ENCODE results near the gene NEK6. TPM values are rescaled to one million over a fixed set of nuclear protein-coding genes. Genes with fewer than 3 reads are reported as not detected.

The NEK6 gene
- 18.7 and 25.6 TPM in 2 replicates for total RNA-seq

DNA sequence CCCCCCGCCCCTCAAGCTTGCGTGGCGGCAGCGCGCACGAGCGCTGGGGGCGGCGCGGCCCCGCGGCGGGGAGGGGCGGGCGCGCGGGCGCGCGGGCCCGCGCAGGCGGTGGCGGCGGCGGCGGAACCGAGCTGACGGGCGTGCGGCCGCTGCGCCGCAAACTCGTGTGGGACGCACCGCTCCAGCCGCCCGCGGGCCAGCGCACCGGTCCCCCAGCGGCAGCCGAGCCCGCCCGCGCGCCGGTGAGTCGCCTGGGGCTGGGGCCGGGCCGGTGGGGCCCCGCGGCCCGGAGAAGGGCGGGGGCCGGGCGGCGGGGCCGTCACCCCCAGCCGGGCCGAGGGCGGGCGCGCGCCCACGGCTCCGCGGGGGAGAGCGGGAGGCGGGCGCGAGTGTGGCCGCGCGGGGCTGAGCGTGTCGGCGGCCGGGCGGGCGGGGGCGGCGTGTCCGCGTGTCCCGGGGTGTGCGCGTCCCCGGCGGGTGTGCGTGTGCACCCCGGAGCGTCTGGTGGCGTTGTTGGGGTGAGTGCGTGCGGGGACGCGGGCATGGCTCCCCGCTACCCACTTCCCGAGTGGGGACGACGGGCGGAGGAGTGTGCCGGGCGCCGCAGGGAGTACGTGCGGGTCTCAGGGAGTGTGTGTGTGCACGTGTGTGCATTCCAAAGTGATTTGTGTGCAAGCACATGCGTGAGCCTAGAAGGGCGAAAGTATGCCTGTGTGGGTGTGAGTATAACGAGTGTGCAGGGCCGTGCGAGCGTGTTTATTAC lies at the start of gene NEK6:
NEK6 (plus strand) TSS at position 106 of the 763 bp plus-strand sequence. CDS start 44,016 bp downstream, outside the sequence.
- DNase-seq: peak; percentile 56

DNA sequence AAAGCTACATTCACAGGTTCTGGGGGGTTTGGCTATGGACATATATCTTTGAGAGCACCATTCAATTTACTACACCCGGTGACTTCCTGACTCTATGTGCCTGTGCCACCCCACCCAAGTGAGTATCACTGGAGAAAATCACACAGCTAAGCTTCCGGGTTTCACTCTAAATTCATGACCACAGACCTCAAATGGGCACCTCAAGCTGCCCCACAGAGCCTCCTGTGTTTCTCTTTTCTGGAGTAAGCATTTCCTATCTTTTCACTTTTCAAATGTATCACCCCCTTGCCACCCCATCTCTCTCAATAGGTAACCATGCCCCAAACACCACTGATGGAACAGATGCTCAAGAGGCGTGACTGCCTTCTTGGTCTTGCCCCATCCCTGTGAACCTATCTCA lies 49.2 kb upstream of the NEK6 start:
- no peak for DNase-seq

DNA sequence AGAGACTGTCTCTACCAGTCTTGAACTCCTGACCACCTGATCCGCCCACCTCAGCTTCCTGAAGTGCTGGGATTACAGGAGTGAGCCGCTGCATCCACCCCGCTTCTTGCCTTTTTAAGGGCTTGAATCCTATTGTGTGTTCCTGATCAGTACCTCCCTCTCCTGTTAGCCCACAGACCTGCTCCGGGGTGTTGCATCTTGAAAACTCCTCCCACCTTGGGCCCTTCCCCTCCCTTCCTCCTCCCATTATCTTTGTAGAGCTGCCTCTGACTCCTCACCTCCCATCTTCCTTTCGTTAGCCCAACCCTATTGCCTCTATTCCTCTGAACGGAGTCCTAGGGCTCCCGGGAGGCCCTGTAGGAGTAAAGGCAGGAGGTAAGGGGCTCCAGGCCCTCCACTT lies 48.5 kb upstream of the NEK6 start:
- no peak for DNase-seq

DNA sequence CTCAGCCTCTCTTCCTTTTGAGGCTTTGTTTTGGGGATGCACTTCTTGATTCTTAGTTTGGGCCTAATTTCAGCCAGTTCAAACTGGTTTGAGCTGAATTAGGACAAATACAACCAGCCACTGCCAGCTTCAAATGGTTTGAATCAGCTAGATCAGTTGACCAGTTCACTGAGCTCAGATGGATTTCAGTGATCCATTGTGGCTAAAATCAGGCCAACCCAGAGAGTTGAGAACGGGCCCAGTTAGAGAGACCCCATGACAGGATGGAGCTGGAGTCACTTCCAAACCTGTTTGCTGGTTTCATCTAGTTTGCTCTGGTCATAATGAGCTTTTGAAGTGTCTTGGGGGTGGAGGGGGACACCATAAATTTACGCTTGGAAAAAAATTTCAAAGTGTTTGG lies 48.0 kb upstream of the NEK6 start:
- DNase-seq: no peak

DNA sequence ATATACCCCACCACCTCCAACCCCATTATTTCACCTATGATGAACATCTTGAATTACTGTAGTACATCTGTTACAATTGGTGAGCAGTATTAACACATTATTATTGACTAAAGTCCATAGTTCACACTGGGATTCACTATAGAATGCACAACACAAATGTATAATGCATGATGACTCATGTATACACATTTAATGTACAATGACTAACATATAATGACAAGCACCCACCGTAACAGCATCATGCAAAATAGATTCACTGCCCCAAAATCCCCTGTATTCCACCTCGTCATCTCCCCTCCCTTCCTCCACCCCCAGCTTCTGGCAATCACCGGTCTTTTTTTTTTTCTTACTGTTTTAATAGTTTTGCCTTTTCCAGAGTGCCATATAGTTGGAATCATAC lies 47.1 kb upstream of the NEK6 start:
- DNase-seq: no peak

DNA sequence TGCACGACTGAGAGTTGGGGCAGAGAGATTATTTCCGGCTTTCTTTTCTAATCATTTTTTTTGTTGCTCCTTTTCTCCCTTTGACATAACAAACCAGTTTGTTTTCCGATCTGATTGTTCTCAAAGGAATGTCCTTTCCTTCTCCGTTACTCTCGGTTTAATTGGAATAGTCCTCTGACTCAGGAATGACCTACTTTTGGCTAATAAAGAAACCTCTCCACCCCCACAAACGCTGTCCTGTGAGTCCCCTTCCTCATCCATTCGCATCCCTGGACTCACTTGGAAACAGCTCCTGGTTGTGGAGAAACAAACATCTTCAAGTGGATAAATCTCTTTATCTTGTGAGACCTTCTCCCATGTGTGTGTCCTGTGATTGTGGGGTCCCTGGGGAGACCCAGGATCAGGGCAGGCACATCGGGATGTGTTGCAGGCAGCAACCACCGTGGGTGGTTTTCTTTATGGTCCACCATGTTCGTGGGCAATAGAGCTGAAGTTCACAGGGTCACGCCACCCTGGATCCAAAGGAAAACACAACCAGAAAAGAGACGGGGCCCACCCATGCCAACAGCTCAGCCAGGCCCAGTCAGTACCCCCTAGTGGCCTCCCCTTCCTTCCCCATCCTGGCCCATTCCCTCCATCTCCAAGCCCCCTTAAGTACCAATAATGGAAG lies 45.2 kb upstream of the NEK6 start:
- DNase-seq: peak; percentile 59

DNA sequence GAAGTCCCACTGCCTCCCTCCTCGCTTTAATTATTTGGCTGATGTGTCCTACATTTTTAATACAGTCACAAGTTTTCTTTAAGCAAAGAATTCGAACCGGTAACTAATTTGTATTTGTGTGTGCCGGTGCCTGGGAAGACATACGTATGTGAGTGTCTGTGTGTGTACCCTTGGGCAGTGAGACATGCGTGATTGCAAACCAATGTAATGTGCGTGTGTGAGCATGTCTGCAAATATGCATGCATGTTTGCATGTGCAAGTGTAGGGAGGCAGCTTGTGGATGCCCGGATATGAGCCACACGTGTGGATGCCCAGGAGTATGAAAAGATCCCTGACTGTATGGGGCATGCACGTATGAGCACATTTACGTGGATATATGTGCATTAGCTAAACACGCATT lies 44.4 kb upstream of the NEK6 start:
- DNase-seq: no peak

DNA sequence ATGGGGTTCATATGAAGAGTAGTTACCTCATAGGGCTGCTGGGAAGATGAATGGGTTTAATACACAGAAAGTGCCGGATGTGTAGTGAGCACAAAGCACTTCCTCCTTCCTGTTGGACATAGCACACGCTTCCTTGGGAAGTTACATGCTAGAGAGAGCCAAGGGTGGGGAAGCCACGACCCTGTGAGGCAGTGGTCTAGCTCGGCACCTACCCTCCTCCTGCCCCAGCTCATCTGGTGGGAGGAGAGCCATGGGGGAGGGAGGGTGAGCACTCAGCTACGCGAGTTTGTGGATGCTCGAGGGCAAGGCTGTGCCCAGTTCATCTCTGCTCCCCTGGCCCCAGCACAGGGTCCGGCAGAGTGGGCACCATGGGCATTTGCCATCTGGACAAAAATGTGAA lies 43.6 kb upstream of the NEK6 start:
- peak; percentile 46 for DNase-seq

DNA sequence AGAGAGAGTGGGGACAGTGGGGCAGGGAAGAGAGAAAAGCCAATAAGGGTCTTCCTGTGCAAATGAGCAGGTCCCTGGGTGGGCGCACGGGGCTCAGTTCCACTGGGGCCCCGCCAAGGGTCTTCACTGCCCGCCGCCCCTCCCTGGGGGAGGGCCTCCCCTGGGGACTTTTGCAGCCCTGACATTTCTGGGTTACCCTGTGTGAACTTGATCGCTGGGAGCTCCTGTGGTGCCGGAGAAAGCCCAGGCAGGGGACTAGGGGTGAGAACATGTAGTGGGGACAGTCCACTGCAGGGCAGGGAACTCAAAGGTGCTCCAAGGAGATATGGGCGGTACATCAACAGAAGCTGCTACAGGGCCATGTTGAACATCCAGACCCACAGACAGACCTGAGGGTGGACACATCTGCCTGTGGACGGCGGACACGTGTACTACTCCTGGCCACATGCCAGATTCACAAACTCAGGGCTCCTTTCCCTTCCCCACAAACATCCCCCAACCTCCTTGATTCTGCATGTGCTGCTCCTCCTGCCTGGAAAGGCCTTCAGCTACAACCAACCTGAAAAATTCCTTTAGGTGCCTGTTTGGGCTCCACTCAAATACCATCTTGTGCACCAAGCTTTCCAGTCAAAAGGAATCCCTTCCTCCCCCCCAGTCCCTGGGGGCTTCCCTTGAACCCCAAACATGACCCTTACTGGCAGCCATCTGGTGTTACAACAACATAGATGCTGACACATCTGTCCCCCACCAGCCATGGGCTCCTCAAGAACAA lies 43.0 kb upstream of the NEK6 start:
- DNase-seq: no peak

DNA sequence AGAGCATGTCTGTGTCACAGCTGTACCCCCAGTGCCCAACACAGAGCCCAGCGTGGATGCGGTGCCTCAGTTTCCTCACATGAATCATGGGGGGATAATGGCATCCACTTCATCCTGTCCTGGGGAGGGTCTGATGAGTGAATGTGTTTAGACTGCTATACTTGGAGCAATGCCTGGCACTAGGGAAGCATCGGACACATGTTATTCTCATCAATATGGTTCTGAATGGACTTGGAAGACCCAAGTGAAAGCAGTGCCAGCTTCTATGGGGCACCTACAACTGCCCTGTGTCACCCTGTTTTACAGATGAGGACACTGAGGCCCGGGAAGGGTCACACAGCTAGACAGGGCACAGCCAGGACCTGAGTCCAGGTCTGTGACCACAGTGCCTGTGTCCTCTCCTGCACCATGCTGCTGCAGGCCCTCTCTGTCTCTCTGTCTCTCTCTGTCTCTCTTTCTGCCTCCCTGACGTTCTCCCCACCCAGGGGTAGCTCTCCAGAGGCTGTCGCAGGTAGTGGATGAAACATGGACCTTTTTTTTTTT lies 42.3 kb upstream of the NEK6 start:
- DNase-seq: no peak

DNA sequence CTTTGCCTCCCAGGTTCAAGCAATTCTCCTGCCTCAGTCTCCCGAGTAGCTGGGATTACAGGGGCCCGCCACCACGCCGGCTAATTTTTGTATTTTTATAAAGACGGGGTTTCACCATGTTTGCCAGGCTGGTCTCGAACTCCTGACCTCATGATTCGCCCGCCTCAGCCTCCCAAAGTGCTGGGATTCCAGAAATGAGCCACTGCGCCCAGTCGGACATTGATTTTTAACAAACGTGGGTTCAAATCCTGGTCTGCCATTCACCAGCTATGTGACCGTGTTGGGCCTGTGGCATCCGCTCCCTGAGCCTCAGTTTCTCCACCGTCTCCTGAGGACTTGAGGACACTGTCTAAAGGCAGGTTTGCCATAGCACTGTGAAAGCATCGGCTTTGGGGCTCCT lies 41.8 kb upstream of the NEK6 start:
- DNase-seq: no peak

DNA sequence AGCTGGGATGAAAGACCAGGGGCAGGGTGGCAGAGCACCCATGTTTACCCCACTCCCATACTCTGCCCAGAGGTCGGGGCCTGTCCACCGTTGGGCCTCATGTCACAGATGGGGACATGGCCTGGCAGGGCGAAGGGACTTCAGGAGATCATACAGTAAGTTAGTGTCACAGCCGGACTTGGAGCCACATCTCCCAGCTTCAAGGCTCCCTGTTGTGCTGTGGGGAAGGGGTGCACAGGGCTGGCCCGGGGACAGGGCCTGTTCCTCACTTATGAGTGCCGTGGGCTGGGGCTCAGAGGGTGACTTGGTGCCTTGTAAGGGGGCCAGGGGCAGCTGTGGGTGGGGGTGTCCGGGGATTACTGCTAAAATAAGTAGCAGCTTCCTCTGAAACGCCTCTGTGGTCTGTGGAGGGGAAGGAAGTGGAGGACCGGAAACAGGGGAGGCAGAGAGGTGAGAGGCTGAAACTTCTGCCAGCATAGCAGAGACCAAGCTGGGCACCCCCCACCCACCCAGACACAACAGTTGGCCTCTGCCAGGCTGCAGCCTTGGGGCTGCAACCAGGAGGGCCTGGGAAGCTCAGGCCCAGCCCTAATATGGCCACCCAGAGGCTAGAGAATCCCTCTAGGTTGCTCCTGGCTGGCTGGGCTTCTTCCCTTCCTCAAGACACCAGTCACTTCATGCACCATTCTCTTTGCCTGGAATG lies 41.1 kb upstream of the NEK6 start:
- peak; percentile 34 for DNase-seq

DNA sequence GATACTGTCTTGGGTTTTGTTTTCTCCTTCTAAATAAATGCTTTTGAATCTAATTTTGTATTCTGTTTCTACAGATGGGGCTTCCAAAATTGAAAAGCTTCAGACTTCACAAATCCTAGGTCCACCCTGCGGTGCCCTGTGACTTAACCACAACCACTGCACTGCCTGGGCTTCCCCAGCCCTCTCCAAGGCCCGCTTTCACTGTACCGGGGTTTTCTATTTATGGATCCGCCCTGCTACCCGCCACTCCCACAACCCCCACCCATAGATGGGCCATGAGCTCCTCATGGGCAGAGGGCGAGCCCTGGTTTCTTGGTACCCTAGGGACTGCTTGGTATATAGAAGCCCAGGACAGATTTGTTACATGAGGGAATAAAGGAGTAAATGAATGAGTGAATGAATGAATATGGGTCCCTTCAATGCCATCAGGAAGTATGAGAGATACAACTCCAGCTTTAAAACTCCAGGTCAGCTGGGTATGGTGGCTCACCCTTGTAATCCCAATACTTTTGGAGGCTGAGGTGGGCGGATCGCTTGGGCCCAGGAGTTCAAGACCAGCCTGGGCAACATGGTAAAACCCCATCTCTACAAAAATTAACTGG lies 39.8 kb upstream of the NEK6 start:
- no peak for DNase-seq

DNA sequence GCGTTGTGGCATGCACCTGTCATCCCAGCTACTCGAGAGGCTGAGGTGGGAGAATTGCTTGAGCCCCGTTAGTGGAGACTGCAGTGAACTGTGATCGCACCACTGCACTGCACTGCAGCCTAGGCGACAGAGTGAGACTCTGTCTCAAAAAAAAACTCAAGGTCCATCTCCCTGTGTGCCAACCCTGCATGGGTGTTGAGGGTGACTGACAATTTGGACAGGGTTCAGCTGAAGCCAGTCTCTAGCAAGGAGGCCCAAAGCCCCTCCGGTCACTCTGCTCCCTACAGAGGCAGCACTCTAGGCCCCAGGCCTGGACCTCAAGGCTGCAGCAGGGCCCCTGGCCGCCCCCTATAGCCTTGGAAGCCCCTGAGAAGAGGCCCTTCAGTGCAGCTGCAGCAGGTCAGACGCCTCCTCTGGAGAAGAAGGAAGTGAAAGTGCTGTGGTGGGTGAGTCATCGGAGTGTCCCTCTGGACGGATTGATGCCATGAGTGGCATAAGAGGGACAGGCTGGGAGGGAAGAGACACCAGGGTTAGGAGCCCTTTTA lies 39.2 kb upstream of the NEK6 start:
- DNase-seq: peak; percentile 76

DNA sequence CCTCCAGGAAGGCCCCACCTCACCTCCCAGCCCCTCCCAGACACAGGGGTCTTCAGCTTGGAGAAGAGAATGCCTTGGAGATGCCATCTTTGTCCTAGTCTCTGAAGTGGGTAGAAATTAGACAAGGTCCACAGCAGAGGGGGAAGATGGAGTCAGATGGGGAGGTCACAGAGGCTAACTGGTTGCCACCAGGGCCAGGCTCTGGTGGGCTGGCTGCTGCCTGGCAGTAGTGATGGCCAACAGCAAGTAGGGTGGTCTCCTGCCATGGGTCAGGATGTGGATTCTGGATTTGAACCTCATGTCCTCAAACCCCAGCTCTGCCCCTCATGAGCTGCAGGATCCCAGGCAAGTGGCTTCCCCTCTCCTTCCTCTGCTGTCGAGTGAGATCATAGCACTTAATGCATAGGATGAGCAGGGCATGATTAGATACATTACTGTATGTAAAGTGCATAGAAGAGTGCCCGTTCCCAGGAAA lies 38.7 kb upstream of the NEK6 start:
- DNase-seq: no peak

DNA sequence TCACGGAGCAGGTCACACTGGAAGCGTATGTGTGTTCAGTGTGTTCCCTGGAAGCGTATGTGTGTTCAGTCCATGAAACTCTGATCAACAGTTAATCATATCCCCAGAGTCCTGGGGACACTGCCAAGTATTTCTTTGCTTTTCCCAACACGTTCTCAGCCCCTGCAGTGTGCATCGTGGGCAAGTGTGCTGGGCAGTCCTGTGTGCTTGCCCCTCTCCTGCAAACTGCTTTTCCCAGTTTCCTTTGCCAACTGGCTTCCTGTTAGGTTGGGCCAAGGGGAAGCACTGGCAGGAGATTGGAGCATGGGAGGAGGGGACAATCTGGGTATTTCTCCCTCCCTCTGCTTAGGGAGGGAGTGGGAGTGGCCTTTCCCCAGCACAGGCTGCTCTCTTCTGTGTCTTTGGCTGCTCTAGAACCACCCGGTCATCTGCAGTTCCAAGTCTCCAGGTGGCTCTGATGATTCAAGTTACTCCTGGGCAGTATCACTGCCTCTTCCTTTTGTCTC lies 36.8 kb upstream of the NEK6 start:
- peak; percentile 77 for DNase-seq

DNA sequence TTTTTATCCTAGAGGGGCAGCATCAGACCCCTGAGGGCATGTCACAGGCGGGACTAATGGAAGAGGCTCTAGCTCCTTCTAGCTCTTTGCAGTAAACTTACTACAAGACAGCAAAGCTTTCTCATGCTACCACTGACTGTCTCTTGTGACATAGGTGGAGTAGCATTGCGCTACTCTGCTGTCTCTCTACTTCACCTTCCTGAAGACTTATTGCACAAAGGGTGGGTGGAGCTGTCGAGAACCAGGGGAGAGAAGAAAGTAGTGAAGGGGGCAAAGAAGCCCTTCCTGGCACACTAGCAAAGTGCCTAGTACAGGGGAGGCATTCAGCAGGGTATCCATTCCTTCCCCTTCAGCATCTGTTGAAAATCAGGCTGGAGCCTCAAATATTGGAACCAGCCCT lies 36.1 kb upstream of the NEK6 start:
- no peak for DNase-seq

DNA sequence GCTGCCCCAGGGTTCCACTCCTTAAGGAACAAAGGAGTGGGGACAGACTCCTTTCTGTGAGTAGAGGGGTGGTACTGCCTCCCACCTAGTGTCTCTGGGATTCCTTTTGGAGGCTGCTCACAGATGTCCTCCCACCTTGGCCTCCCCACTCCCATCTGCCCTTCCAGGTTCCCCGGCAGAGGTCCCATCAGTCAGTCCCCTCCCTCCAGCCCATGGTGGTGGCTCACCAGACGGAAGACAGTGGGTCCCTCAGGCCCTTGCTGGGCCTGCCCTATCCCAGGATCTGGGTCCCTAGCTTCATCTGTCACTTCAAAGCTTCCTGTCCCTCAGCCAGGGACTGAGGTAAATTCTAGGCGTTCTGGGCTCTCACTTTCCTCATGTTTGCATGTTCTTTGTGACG lies 35.6 kb upstream of the NEK6 start:
- no peak for DNase-seq

DNA sequence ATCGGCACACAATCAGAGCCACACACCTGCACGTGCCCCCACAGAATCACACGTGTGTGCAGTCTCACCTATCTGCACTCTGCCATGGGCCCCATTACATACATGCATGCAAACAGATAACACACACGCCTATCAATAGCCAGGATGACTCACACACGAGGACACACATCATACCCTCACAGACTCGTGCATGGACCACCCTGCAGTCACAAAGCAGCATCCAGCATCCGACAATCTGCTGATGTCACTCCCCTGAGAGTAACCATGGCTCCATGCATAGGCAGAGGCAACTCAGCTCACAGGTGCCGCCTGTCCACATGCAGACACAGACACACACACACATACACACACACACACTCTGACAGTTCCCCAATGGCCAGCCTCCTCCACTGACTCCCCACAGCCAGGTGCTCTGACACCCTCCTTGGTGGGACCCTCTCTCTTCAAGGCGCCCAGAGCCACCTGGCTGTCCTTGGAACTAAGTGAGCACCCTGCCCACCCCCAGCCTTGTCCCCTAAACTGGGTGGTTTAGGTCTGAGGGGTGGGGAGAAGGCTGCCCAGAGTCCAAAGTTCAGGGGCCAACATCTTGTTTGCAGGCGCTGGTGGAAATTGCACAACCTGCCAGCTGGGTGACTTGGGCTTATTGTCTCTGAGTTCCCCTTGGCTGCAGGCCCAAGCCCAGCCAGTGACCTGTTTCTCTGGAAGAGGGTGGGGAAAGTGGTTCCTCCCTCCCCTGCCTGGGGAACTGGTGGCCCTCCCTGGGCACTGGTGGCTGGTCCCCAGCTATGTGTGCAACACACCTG lies 34.6 kb upstream of the NEK6 start:
- peak; percentile 85 for DNase-seq

DNA sequence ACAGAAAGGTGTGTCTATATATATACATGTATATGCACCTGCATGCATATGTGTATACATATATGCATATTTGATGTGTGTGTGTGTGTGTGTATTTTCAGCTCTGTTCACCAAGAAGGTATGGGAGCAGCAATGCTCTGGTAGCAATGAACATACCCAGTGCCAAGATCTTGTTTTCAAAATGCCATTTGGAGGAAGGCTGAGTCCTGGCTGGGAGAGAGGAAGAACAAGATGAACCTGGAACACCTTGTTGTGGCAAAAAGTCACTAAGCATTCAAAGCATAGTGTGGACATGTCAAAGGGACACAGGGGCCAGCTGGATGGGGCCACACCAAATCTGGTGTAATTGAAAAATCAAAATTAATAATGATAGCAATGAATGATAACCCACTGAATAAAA lies 31.8 kb upstream of the NEK6 start:
- DNase-seq: no peak

DNA sequence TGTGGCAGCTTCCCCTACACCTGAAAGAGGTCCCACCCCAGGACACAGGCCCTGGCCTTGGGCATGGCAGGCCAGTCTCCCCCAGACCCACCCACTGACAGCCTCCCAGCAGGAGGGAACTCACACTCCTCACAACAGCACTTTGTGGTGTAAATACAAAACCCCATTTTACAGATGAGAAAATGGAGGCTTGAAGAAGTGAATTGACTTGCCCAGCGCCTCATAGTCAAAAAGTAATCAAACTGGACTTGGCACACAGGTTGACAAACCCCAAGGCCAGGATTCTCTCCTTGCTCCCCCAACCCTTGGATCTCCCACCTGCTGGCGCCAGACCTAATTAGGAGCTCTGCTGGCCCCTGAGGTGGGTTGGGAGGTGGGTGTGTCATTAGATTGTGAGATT lies 29.2 kb upstream of the NEK6 start:
- DNase-seq: no peak
